Measurements from ENCODE around the gene PTGES2.

GRCh38 chr9:128103589-128103962 lies 24.0 kb downstream of the PTGES2 start:
- TF ChIP-seq CTCF (IDR thresholded peaks at IDR 0.05) = peak in 1 of 7 experiments; percentile 20
- no peak for TF ChIP-seq POLR2A (IDR thresholded peaks at IDR 0.05)
